ENCODE data around the gene RHOG. TPM values are rescaled to one million over a fixed set of nuclear protein-coding genes. Genes with fewer than 3 reads are reported as not detected.

Gene RHOG
- total RNA-seq, 1 experiment from 2014 or later, result 33.6 TPM

DNA sequence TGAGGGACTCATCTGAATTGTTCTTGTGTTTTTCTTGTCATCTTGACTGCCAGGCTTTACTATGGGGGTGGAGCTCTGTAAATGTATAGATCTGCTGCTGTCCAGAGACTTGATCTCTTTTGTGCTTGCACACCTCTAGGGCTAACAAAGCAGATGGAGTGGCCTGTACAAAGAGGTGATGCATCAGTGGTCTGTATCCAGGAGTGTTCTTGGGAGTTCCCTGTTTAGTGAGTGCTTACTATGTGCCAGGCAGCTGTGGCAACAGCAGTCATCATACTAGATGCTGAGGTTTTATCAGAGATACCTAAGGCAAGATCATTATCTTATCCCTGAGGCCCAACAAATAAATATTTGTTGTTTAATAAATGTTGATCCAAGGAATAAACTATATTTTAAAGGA lies 48.1 kb upstream of the RHOG start (continued):
- TF ChIP-seq, protein P1, sequence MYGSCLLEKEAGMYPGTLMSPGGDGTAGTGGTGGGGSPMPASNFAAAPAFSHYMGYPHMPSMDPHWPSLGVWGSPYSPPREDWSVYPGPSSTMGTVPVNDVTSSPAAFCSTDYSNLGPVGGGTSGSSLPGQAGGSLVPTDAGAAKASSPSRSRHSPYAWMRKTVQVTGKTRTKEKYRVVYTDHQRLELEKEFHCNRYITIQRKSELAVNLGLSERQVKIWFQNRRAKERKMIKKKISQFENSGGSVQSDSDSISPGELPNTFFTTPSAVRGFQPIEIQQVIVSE (CRISPR knock-in tag; IDR thresholded peaks at IDR 0.05; ENCODE audit: borderline replicate concordance), result no peak

GRCh38 chr11:3886985-3887384 lies 46.2 kb upstream of the RHOG start:
- TF ChIP-seq, protein P2, sequence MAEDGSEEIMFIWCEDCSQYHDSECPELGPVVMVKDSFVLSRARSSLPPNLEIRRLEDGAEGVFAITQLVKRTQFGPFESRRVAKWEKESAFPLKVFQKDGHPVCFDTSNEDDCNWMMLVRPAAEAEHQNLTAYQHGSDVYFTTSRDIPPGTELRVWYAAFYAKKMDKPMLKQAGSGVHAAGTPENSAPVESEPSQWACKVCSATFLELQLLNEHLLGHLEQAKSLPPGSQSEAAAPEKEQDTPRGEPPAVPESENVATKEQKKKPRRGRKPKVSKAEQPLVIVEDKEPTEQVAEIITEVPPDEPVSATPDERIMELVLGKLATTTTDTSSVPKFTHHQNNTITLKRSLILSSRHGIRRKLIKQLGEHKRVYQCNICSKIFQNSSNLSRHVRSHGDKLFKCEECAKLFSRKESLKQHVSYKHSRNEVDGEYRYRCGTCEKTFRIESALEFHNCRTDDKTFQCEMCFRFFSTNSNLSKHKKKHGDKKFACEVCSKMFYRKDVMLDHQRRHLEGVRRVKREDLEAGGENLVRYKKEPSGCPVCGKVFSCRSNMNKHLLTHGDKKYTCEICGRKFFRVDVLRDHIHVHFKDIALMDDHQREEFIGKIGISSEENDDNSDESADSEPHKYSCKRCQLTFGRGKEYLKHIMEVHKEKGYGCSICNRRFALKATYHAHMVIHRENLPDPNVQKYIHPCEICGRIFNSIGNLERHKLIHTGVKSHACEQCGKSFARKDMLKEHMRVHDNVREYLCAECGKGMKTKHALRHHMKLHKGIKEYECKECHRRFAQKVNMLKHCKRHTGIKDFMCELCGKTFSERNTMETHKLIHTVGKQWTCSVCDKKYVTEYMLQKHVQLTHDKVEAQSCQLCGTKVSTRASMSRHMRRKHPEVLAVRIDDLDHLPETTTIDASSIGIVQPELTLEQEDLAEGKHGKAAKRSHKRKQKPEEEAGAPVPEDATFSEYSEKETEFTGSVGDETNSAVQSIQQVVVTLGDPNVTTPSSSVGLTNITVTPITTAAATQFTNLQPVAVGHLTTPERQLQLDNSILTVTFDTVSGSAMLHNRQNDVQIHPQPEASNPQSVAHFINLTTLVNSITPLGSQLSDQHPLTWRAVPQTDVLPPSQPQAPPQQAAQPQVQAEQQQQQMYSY (CRISPR knock-in tag; IDR thresholded peaks at IDR 0.05), result no peak
- TF ChIP-seq, protein P3, sequence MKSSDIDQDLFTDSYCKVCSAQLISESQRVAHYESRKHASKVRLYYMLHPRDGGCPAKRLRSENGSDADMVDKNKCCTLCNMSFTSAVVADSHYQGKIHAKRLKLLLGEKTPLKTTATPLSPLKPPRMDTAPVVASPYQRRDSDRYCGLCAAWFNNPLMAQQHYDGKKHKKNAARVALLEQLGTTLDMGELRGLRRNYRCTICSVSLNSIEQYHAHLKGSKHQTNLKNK (CRISPR knock-in tag; IDR thresholded peaks at IDR 0.05), result no peak
- TF ChIP-seq, protein P4, sequence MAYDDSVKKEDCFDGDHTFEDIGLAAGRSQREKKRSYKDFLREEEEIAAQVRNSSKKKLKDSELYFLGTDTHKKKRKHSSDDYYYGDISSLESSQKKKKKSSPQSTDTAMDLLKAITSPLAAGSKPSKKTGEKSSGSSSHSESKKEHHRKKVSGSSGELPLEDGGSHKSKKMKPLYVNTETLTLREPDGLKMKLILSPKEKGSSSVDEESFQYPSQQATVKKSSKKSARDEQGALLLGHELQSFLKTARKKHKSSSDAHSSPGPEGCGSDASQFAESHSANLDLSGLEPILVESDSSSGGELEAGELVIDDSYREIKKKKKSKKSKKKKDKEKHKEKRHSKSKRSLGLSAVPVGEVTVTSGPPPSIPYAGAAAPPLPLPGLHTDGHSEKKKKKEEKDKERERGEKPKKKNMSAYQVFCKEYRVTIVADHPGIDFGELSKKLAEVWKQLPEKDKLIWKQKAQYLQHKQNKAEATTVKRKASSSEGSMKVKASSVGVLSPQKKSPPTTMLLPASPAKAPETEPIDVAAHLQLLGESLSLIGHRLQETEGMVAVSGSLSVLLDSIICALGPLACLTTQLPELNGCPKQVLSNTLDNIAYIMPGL (CRISPR knock-in tag; IDR thresholded peaks at IDR 0.05), result no peak
- no peaks in the 10 kb centered on the region for H3K4me1 Mint-ChIP-seq
- H3K9me3 Mint-ChIP-seq, result 0 out of 2 replicates have a peak, but pooled peaks cover 3% of the 10 kb centered on the region
- ATAC-seq (no peak), DNase-seq (ENCODE audit: low spot score) (no peak)
- ChIA-PET CTCF (interaction anchor here (0.7 kb wide), 1 partner anchor 198 kb away, joined by 3 read pairs; no protein-coding TSS in a partner anchor), POLR2A (no interaction called here)
- no peaks in the 10 kb centered on the region for H3K36me3 Mint-ChIP-seq
- H3K27me3 Mint-ChIP-seq (ENCODE audit: low read depth), result no peaks in the 10 kb centered on the region
- no peak overlapping the region for H3K27ac Mint-ChIP-seq
- H3K4me3 Mint-ChIP-seq, result no peak overlapping the region

DNA sequence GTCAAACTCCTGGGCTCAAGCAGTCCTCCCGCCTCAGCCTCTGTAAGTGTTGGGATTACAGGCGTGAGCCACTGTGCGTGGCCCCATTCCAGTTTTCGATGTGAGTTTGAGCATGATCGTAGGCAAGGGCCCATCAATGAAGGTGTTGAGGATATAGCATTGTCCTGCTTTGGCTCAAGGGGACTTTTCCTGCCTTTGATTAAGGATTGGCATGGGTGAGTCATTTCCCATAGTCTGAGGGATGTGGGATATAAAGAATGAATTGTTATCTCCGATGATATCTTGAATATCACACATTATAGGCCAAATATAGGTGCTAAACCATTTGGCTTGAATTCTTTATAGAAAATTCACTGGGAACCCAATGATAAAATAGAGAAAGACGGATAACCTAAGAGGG lies 45.1 kb upstream of the RHOG start:
- no peak overlapping the region for H3K4me3 Mint-ChIP-seq
- no peak overlapping the region for H3K27ac Mint-ChIP-seq
- no peaks in the 10 kb centered on the region for H3K4me1 Mint-ChIP-seq
- ChIA-PET POLR2A (no interaction called here), CTCF (no interaction called here)
- TF ChIP-seq E2F5 (CRISPR knock-in tag; IDR thresholded peaks at IDR 0.05), result no peak
- no peak for TF ChIP-seq ESRRA (CRISPR knock-in tag; IDR thresholded peaks at IDR 0.05; ENCODE audit: borderline replicate concordance)
- TF ChIP-seq ZNF281 (CRISPR knock-in tag; IDR thresholded peaks at IDR 0.05), result no peak
- TF ChIP-seq, protein P5, sequence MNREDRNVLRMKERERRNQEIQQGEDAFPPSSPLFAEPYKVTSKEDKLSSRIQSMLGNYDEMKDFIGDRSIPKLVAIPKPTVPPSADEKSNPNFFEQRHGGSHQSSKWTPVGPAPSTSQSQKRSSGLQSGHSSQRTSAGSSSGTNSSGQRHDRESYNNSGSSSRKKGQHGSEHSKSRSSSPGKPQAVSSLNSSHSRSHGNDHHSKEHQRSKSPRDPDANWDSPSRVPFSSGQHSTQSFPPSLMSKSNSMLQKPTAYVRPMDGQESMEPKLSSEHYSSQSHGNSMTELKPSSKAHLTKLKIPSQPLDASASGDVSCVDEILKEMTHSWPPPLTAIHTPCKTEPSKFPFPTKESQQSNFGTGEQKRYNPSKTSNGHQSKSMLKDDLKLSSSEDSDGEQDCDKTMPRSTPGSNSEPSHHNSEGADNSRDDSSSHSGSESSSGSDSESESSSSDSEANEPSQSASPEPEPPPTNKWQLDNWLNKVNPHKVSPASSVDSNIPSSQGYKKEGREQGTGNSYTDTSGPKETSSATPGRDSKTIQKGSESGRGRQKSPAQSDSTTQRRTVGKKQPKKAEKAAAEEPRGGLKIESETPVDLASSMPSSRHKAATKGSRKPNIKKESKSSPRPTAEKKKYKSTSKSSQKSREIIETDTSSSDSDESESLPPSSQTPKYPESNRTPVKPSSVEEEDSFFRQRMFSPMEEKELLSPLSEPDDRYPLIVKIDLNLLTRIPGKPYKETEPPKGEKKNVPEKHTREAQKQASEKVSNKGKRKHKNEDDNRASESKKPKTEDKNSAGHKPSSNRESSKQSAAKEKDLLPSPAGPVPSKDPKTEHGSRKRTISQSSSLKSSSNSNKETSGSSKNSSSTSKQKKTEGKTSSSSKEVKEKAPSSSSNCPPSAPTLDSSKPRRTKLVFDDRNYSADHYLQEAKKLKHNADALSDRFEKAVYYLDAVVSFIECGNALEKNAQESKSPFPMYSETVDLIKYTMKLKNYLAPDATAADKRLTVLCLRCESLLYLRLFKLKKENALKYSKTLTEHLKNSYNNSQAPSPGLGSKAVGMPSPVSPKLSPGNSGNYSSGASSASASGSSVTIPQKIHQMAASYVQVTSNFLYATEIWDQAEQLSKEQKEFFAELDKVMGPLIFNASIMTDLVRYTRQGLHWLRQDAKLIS (CRISPR knock-in tag; IDR thresholded peaks at IDR 0.05; ENCODE audit: borderline replicate concordance), result no peak
- TF ChIP-seq TCF7 (CRISPR knock-in tag; IDR thresholded peaks at IDR 0.05; ENCODE audit: low read depth), result no peak
- no peak for TF ChIP-seq GTF2I (CRISPR knock-in tag; conservative IDR thresholded peaks at IDR 0.05)
- no peak for TF ChIP-seq RORB (CRISPR knock-in tag; IDR thresholded peaks at IDR 0.05)
- TF ChIP-seq, protein P6, sequence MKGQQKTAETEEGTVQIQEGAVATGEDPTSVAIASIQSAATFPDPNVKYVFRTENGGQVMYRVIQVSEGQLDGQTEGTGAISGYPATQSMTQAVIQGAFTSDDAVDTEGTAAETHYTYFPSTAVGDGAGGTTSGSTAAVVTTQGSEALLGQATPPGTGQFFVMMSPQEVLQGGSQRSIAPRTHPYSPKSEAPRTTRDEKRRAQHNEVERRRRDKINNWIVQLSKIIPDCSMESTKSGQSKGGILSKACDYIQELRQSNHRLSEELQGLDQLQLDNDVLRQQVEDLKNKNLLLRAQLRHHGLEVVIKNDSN (CRISPR knock-in tag; IDR thresholded peaks at IDR 0.05), result no peak
- TF ChIP-seq, protein P7, sequence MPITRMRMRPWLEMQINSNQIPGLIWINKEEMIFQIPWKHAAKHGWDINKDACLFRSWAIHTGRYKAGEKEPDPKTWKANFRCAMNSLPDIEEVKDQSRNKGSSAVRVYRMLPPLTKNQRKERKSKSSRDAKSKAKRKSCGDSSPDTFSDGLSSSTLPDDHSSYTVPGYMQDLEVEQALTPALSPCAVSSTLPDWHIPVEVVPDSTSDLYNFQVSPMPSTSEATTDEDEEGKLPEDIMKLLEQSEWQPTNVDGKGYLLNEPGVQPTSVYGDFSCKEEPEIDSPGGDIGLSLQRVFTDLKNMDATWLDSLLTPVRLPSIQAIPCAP (CRISPR knock-in tag; IDR thresholded peaks at IDR 0.05), result no peak
- TF ChIP-seq, protein P8, sequence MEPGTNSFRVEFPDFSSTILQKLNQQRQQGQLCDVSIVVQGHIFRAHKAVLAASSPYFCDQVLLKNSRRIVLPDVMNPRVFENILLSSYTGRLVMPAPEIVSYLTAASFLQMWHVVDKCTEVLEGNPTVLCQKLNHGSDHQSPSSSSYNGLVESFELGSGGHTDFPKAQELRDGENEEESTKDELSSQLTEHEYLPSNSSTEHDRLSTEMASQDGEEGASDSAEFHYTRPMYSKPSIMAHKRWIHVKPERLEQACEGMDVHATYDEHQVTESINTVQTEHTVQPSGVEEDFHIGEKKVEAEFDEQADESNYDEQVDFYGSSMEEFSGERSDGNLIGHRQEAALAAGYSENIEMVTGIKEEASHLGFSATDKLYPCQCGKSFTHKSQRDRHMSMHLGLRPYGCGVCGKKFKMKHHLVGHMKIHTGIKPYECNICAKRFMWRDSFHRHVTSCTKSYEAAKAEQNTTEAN (CRISPR knock-in tag; IDR thresholded peaks at IDR 0.05), result no peak
- H3K36me3 Mint-ChIP-seq, result no peaks in the 10 kb centered on the region
- H3K9me3 Mint-ChIP-seq, result 0 out of 2 replicates have a peak, but pooled peaks cover 3% of the 10 kb centered on the region
- H3K27me3 Mint-ChIP-seq (ENCODE audit: low read depth), result no peaks in the 10 kb centered on the region
- DNase-seq (ENCODE audit: low spot score) (no peak), ATAC-seq (no peak)
